Activated CD8-positive, alpha-beta T cell treated with anti-CD3 and anti-CD28 coated beads, Interleukin-2, amount 10 ng/mL, durations not matched to agents 7 days and 5 days (primary cell): Measurements from ENCODE around the gene C1QTNF3. TPM values are rescaled to one million over a fixed set of nuclear protein-coding genes. Genes with fewer than 3 reads are reported as not detected.
A peak's percentile ranks its signal among the peaks of the same experiment; 100 is the strongest.
"Not testable (repeated sequence)": the region's sequence is repeated elsewhere in the genome, so short reads cannot be mapped to it uniquely, and the experiment has no call there.

Source experiments
- ATAC-seq: fragments of 150-1000 bp; cut with Tn5 transposase; one replicate; pipeline ENCODE4 v1.10.0; 2021; ENCODE audit warnings: moderate library complexity
- CTCF ChIA-PET: fragments of 350-600 bp; sonication (Branson Sonifier 250); formaldehyde crosslinking; loops from one replicate; lab custom pipeline; 2021; ENCODE audit warnings: antibody characterized with exemption; lab: Charles Lee
- POLR2A ChIA-PET: fragments of 350-600 bp; sonication (Branson Sonifier 250); formaldehyde crosslinking; loops from one replicate; lab custom pipeline; 2021; ENCODE audit warnings: antibody characterized with exemption; lab: Charles Lee
- DNase-seq: peaks from one replicate; pipeline ENCODE4 v3.0.0-alpha.2; 2020
- H3K27ac Mint-ChIP-seq: one replicate; pipeline ENCODE4 v1.8.0; 2021; ENCODE audit warnings: mild to moderate bottlenecking, mixed read lengths
- H3K27me3 Mint-ChIP-seq: one replicate; pipeline ENCODE4 v1.8.0; 2021; ENCODE audit warnings: low read depth, mixed read lengths
- H3K36me3 Mint-ChIP-seq: one replicate; pipeline ENCODE4 v1.8.0; 2021; ENCODE audit warnings: low read depth, mixed read lengths
- H3K4me1 Mint-ChIP-seq: one replicate; pipeline ENCODE4 v1.8.0; 2021; ENCODE audit warnings: low read depth, mixed read lengths
- H3K4me3 Mint-ChIP-seq: one replicate; pipeline ENCODE4 v1.8.0; 2021; ENCODE audit warnings: mild to moderate bottlenecking, mixed read lengths
- H3K9me3 Mint-ChIP-seq: one replicate; pipeline ENCODE4 v1.8.0; 2022; ENCODE audit warnings: mixed read lengths; ENCODE audit not compliant: insufficient read depth
- total RNA-seq, 2 experiments: library from RNA; stranded (reverse); gene quantifications; one replicate each; pipeline ENCODE4 v1.2.3, GENCODE V29; 2021

C1QTNF3 gene
- total RNA-seq, 2 experiments from 2014 or later: 2.8 to 3.0 TPM

- CTCF ChIA-PET: interaction anchor here (1.4 to 1.5 kb wide), 2 partner anchors 8 to 19 kb away, joined by 4 to 5 read pairs; partner anchors contain the start of gene AMACR
- Mint-ChIP-seq H3K36me3 (peaks cover 9% of the 10 kb centered on the region), H3K27ac (no peak overlapping the region), H3K4me3 (no peak overlapping the region), H3K9me3 (no peaks in the 10 kb centered on the region), H3K27me3 (no peaks in the 10 kb centered on the region), H3K4me1 (peaks cover 15% of the 10 kb centered on the region)
- no peak for ATAC-seq
- POLR2A ChIA-PET: interaction anchor here (1.3 kb wide), 1 partner anchor 9 kb away, joined by 3 read pairs; the partner anchor contains the start of gene AMACR
- DNase-seq: no peak
These were observed 26.3 kb downstream of the C1QTNF3 start for GRCh38 chr5:34016750-34017149.

- Mint-ChIP-seq H3K4me3 (no peak overlapping the region), H3K9me3 (no peaks in the 10 kb centered on the region), H3K27me3 (no peaks in the 10 kb centered on the region), H3K27ac (no peak overlapping the region), H3K4me1 (peaks cover 10% of the 10 kb centered on the region), H3K36me3 (peaks cover 6% of the 10 kb centered on the region)
- no peak for DNase-seq
- ChIA-PET CTCF (interaction anchor here (1.4 kb wide), 1 partner anchor 19 kb away, joined by 4 read pairs; no protein-coding TSS in a partner anchor), POLR2A (interaction anchor here (1.3 kb wide), 1 partner anchor 8 kb away, joined by 3 read pairs; the partner anchor contains the start of gene AMACR)
- ATAC-seq: no peak
These were observed 26.8 kb downstream of the C1QTNF3 start for GRCh38 chr5:34016222-34016621.

- no peaks in the 10 kb centered on the region for H3K27me3 Mint-ChIP-seq
- no peaks in the 10 kb centered on the region for H3K9me3 Mint-ChIP-seq
- DNase-seq (no peak), ATAC-seq (no peak)
- no peak overlapping the region for H3K27ac Mint-ChIP-seq
- ChIA-PET CTCF (interaction anchor here (0.8 to 1.6 kb wide), 2 partner anchors 18 to 20 kb away, joined by 3 to 9 read pairs; no protein-coding TSS in a partner anchor), POLR2A (no interaction called here)
- H3K4me1 Mint-ChIP-seq: peaks cover 4% of the 10 kb centered on the region
- peaks cover 2% of the 10 kb centered on the region for H3K36me3 Mint-ChIP-seq
- no peak overlapping the region for H3K4me3 Mint-ChIP-seq
These were observed 27.7 kb downstream of the C1QTNF3 start for GRCh38 chr5:34015120-34015822.

GRCh38 chr5:34014626-34015025 lies 28.4 kb downstream of the C1QTNF3 start:
- H3K27me3 Mint-ChIP-seq: peaks cover under 1% of the 10 kb centered on the region
- H3K4me1 Mint-ChIP-seq: peaks cover 5% of the 10 kb centered on the region
- POLR2A ChIA-PET: no interaction called here
- DNase-seq: no peak
- no peaks in the 10 kb centered on the region for H3K9me3 Mint-ChIP-seq
- H3K36me3 Mint-ChIP-seq: peaks cover 2% of the 10 kb centered on the region
- CTCF ChIA-PET: interaction anchor here (1.6 kb wide), 1 partner anchor 18 kb away, joined by 9 read pairs; no protein-coding TSS in a partner anchor
- H3K27ac Mint-ChIP-seq: no peak overlapping the region
- no peak for ATAC-seq
- no peak overlapping the region for H3K4me3 Mint-ChIP-seq

- Mint-ChIP-seq H3K27ac (no peak overlapping the region), H3K27me3 (peaks cover 2% of the 10 kb centered on the region), H3K36me3 (no peaks in the 10 kb centered on the region), H3K4me1 (peaks cover 16% of the 10 kb centered on the region), H3K4me3 (no peak overlapping the region), H3K9me3 (no peaks in the 10 kb centered on the region)
- ATAC-seq: no peak
- POLR2A ChIA-PET: no interaction called here
- CTCF ChIA-PET: interaction anchor here (1.8 to 4.1 kb wide), 2 partner anchors 9 to 16 kb away, joined by 5 to 18 read pairs; no protein-coding TSS in a partner anchor
- DNase-seq: no peak
These were observed 29.5 kb downstream of the C1QTNF3 start for GRCh38 chr5:34013547-34013946.

- ATAC-seq: no peak
- Mint-ChIP-seq H3K36me3 (no peaks in the 10 kb centered on the region), H3K27ac (no peak overlapping the region), H3K4me3 (no peak overlapping the region), H3K4me1 (peaks cover 19% of the 10 kb centered on the region), H3K27me3 (peaks cover 2% of the 10 kb centered on the region), H3K9me3 (no peaks in the 10 kb centered on the region)
- POLR2A ChIA-PET: interaction anchor here (0.7 kb wide), 1 partner anchor 24 kb away, joined by 4 read pairs; no protein-coding TSS in a partner anchor
- DNase-seq: no peak
- CTCF ChIA-PET: interaction anchor here (0.5 to 4.1 kb wide), 3 partner anchors 9 to 568 kb away, joined by 3 to 18 read pairs (median 5); no protein-coding TSS in a partner anchor
These were observed 30.2 kb downstream of the C1QTNF3 start for GRCh38 chr5:34012791-34013190.

- Mint-ChIP-seq H3K36me3 (no peaks in the 10 kb centered on the region), H3K27ac (no peak overlapping the region), H3K4me1 (peaks cover 26% of the 10 kb centered on the region), H3K27me3 (peaks cover 2% of the 10 kb centered on the region), H3K4me3 (no peak overlapping the region), H3K9me3 (no peaks in the 10 kb centered on the region)
- DNase-seq: no peak
- ATAC-seq: no peak
- ChIA-PET POLR2A (no interaction called here), CTCF (interaction anchor here (1.2 to 4.1 kb wide), 3 partner anchors 9 to 14 kb away, joined by 4 to 18 read pairs (median 4); no protein-coding TSS in a partner anchor)
These were observed 31.5 kb downstream of the C1QTNF3 start for GRCh38 chr5:34011536-34011935.

GRCh38 chr5:34010146-34010545 lies 32.9 kb downstream of the C1QTNF3 start:
- ATAC-seq, DNase-seq, H3K4me3 Mint-ChIP-seq, H3K27me3 Mint-ChIP-seq, POLR2A ChIA-PET, H3K36me3 Mint-ChIP-seq, H3K27ac Mint-ChIP-seq, H3K9me3 Mint-ChIP-seq: not testable (repeated sequence)
- H3K4me1 Mint-ChIP-seq: peaks cover 32% of the 10 kb centered on the region
- CTCF ChIA-PET: interaction anchor here (4.1 kb wide), 1 partner anchor 13 kb away, joined by 18 read pairs; no protein-coding TSS in a partner anchor

GRCh38 chr5:34009610-34010009 lies 33.4 kb downstream of the C1QTNF3 start:
- ChIA-PET CTCF (no interaction called here), POLR2A (no interaction called here)
- DNase-seq (no peak), ATAC-seq (no peak)
- Mint-ChIP-seq H3K27ac (no peak overlapping the region), H3K4me3 (peak overlapping the region; percentile 4), H3K4me1 (peaks cover 32% of the 10 kb centered on the region), H3K36me3 (peaks cover 5% of the 10 kb centered on the region), H3K9me3 (no peaks in the 10 kb centered on the region), H3K27me3 (peaks cover 2% of the 10 kb centered on the region)

GRCh38 chr5:34008802-34009201 lies 34.2 kb downstream of the C1QTNF3 start:
- peaks cover 32% of the 10 kb centered on the region for H3K4me1 Mint-ChIP-seq
- H3K4me3 Mint-ChIP-seq: peak overlapping the region; percentile 79
- POLR2A ChIA-PET: interaction anchor here (0.7 to 1.5 kb wide), 4 partner anchors 8 to 1757 kb away, joined by 3 to 14 read pairs (median 4); no protein-coding TSS in a partner anchor
- peaks cover 2% of the 10 kb centered on the region for H3K27me3 Mint-ChIP-seq
- H3K27ac Mint-ChIP-seq: peak overlapping the region; percentile 90
- CTCF ChIA-PET: interaction anchor here (1.1 to 1.8 kb wide), 4 partner anchors 8 to 36 kb away, joined by 3 to 5 read pairs (median 5); no protein-coding TSS in a partner anchor
- ATAC-seq (no peak), DNase-seq (no peak)
- no peaks in the 10 kb centered on the region for H3K9me3 Mint-ChIP-seq
- peaks cover 7% of the 10 kb centered on the region for H3K36me3 Mint-ChIP-seq

GRCh38 chr5:34007621-34008600 lies 35.1 kb downstream of the C1QTNF3 start, which contains the start of gene AMACR:
TSS of gene AMACR (minus strand) at chr5:34008050. CDS start at chr5:34008019, 31 bp downstream.
- peak; percentile 91 for ATAC-seq

More at GRCh38 chr5:34007621-34008600, 35.1 kb downstream of the C1QTNF3 start, which contains the start of gene AMACR:
- ChIA-PET POLR2A (interaction anchor here (0.7 to 1.5 kb wide), 5 partner anchors 9 to 1758 kb away, joined by 3 to 14 read pairs (median 3); no protein-coding TSS in a partner anchor), CTCF (interaction anchor here (1.1 to 1.8 kb wide), 4 partner anchors 9 to 37 kb away, joined by 3 to 5 read pairs (median 5); no protein-coding TSS in a partner anchor)
- peak; percentile 88 for DNase-seq
- H3K36me3 Mint-ChIP-seq: peaks cover 11% of the 10 kb centered on the region
- peak within 1 kb of the TSS; percentile 79 for H3K4me3 Mint-ChIP-seq
- no peaks in the 10 kb centered on the region for H3K9me3 Mint-ChIP-seq
- peaks cover 32% of the 10 kb centered on the region for H3K4me1 Mint-ChIP-seq
- H3K27ac Mint-ChIP-seq: peak within 1 kb of the TSS; percentile 90
- H3K27me3 Mint-ChIP-seq: peaks cover 2% of the 10 kb centered on the region
